Endodermal cell (in vitro differentiated cells): ENCODE results near the gene ZNF45. TPM values are rescaled to one million over a fixed set of nuclear protein-coding genes. Genes with fewer than 3 reads are reported as not detected.
A peak's percentile ranks its signal among the peaks of the same experiment; 100 is the strongest.

Experiments
- DNase-seq: peaks from one replicate; pipeline ENCODE4 v3.0.0-alpha.2; 2017
- H3K27ac ChIP-seq: 2 replicates; pipeline ENCODE4 v1.5.1; 2013; ENCODE audit warnings: mild to moderate bottlenecking, low read depth, low read length, moderate library complexity
- H3K27me3 ChIP-seq: 2 replicates; pipeline ENCODE4 v1.6.1; 2013; ENCODE audit warnings: mild to moderate bottlenecking, low read length, moderate library complexity; ENCODE audit not compliant: insufficient read depth, control insufficient read depth, poor library complexity, severe bottlenecking
- H3K36me3 ChIP-seq: 2 replicates; pipeline ENCODE4 v1.7.0; 2013; ENCODE audit warnings: mild to moderate bottlenecking, low read length, moderate library complexity; ENCODE audit not compliant: control insufficient read depth, insufficient read depth
- H3K4me1 ChIP-seq: one replicate; pipeline ENCODE4 v1.7.0; 2013; ENCODE audit warnings: low read length; ENCODE audit not compliant: control insufficient read depth, insufficient read depth
- H3K4me3 ChIP-seq: 2 replicates; pipeline ENCODE4 v1.5.1; 2013; ENCODE audit warnings: mild to moderate bottlenecking, low read length, moderate library complexity
- H3K9ac ChIP-seq: 2 replicates; pipeline ENCODE4 v1.6.1; 2013; ENCODE audit warnings: mild to moderate bottlenecking, low read length, moderate library complexity; ENCODE audit not compliant: poor library complexity, severe bottlenecking; ENCODE audit errors: extremely low read depth
- H3K9me3 ChIP-seq: 2 replicates; pipeline ENCODE4 v1.6.1; 2013; ENCODE audit warnings: mild to moderate bottlenecking, low read length, moderate library complexity; ENCODE audit not compliant: control insufficient read depth
- H3K27ac Mint-ChIP-seq: 2 replicates; pipeline ENCODE4 v1.8.0; 2020; ENCODE audit warnings: mixed read lengths
- H3K27me3 Mint-ChIP-seq: 2 replicates; pipeline ENCODE4 v1.8.0; 2021; ENCODE audit warnings: mild to moderate bottlenecking, mixed read lengths; ENCODE audit not compliant: insufficient read depth
- H3K36me3 Mint-ChIP-seq: 2 replicates; pipeline ENCODE4 v1.8.0; 2020; ENCODE audit warnings: low read depth, mixed read lengths
- H3K4me1 Mint-ChIP-seq: 2 replicates; pipeline ENCODE4 v1.8.0; 2020; ENCODE audit warnings: mixed read lengths
- H3K4me3 Mint-ChIP-seq: 2 replicates; pipeline ENCODE4 v1.8.0; 2020; ENCODE audit warnings: mild to moderate bottlenecking, moderate library complexity, mixed read lengths
- H3K9me3 Mint-ChIP-seq: 2 replicates; pipeline ENCODE4 v1.8.0; 2020; ENCODE audit warnings: mild to moderate bottlenecking, mixed read lengths
- CTCF ChIP-seq: fragments of 200-600 bp; sonication (generic); conservative IDR thresholded peaks from 2 replicates; pipeline ENCODE4 v1.5.0; 2021; ENCODE audit warnings: antibody characterized with exemption, mild to moderate bottlenecking
- WGBS, 2 experiments: methylation state at CpG; one replicate each; pipeline versions ENCODE4 v1.1.5 to v1.1.7; 2013; ENCODE audit warnings: missing lambda C conversion rate in 2 of 2, mixed read lengths in 1 of 2; ENCODE audit not compliant: insufficient coverage in 1 of 2, insufficient read length in 1 of 2; 5-methylcytosine and 5-hydroxymethylcytosine counted together
- total RNA-seq, 2 donors: library from RNA; stranded (reverse); fragmentation: NEBNext Ultra II Directional in 1 of 2; extraction: Animal tissue kit (Norgen Biotek cat#: 25700) in 1 of 2; gene quantifications; 2 replicates in 1 of 2; 3 replicates in 1 of 2; pipeline ENCODE4 v1.2.1, GENCODE V29; 2021

ZNF45 gene
- total RNA-seq, 2 donors from 2014 or later: 18.6 to 19.4 TPM

- H3K27ac ChIP-seq: no peak overlapping the region
- peaks cover 2% of the 10 kb centered on the region for H3K4me1 Mint-ChIP-seq
- H3K9me3 Mint-ChIP-seq: peaks cover 7% of the 10 kb centered on the region
- H3K27ac Mint-ChIP-seq: no peak overlapping the region
- H3K4me3 Mint-ChIP-seq: peak overlapping the region; percentile 96
- no peak for TF ChIP-seq CTCF
- no peak overlapping the region for H3K9ac ChIP-seq
- H3K4me1 ChIP-seq: no peaks in the 10 kb centered on the region
- H3K4me3 ChIP-seq: peak overlapping the region; percentile 93
- peaks cover 5% of the 10 kb centered on the region for H3K36me3 ChIP-seq
- no peak for DNase-seq
- no peaks in the 10 kb centered on the region for H3K27me3 ChIP-seq
- H3K36me3 Mint-ChIP-seq: no peaks in the 10 kb centered on the region
- H3K27me3 Mint-ChIP-seq: peaks cover 2% of the 10 kb centered on the region
- no peaks in the 10 kb centered on the region for H3K9me3 ChIP-seq
- 89% methylated on average over 2 of the region's 2 CpGs; no CpG with 5 or more reads in 1 of the 2 experiments for WGBS, 2 experiments
Measured at GRCh38 chr19:43983544-43983911, 48.4 kb upstream of the ZNF45 start.

GRCh38 chr19:43976732-43977131, 41.6 kb upstream of the ZNF45 start:
- 80% methylated on average over 1 of the region's 1 CpG; no CpG with 5 or more reads in 1 of the 2 experiments for WGBS, 2 experiments
- Histone ChIP-seq H3K4me1 (no peaks in the 10 kb centered on the region), H3K27me3 (no peaks in the 10 kb centered on the region), H3K9ac (no peak overlapping the region), H3K9me3 (peaks cover 60% of the 10 kb centered on the region), H3K36me3 (no peaks in the 10 kb centered on the region), H3K27ac (no peak overlapping the region), H3K4me3 (no peak overlapping the region)
- no peak overlapping the region for H3K27ac Mint-ChIP-seq
- peaks cover 8% of the 10 kb centered on the region for H3K27me3 Mint-ChIP-seq
- H3K9me3 Mint-ChIP-seq: peaks cover 64% of the 10 kb centered on the region
- DNase-seq: no peak
- TF ChIP-seq CTCF: no peak
- peaks cover 18% of the 10 kb centered on the region for H3K36me3 Mint-ChIP-seq
- H3K4me3 Mint-ChIP-seq: no peak overlapping the region
- H3K4me1 Mint-ChIP-seq: no peaks in the 10 kb centered on the region

- H3K4me3 Mint-ChIP-seq: no peak overlapping the region
- H3K36me3 Mint-ChIP-seq: peaks cover 95% of the 10 kb centered on the region
- H3K9ac ChIP-seq: no peak overlapping the region
- H3K9me3 Mint-ChIP-seq: peaks cover 92% of the 10 kb centered on the region
- H3K4me1 ChIP-seq: no peaks in the 10 kb centered on the region
- peaks cover 4% of the 10 kb centered on the region for H3K27me3 Mint-ChIP-seq
- WGBS, 2 experiments: 94 to 100% methylated on average over 3 of the region's 3 CpGs
- DNase-seq: no peak
- H3K27ac ChIP-seq: no peak overlapping the region
- H3K4me1 Mint-ChIP-seq: no peaks in the 10 kb centered on the region
- no peaks in the 10 kb centered on the region for H3K27me3 ChIP-seq
- H3K4me3 ChIP-seq: peak overlapping the region; percentile 4
- no peak for TF ChIP-seq CTCF
- no peak overlapping the region for H3K27ac Mint-ChIP-seq
- H3K9me3 ChIP-seq: peaks cover 93% of the 10 kb centered on the region
- peaks cover 73% of the 10 kb centered on the region for H3K36me3 ChIP-seq
Measured at GRCh38 chr19:43966079-43966694, 31.1 kb upstream of the ZNF45 start.
